Astrocyte (in vitro differentiated cells and primary cell): ENCODE results near the gene NR3C1.

Experiments
- EZH2 ChIP-seq: IDR thresholded peaks from 2 replicates; pipeline ENCODE4 v1.6.1; 2012; ENCODE audit warnings: mild to moderate bottlenecking, low read length, inconsistent platforms; ENCODE audit not compliant: insufficient read depth
- TF ChIP-seq, protein P1 (sequence below): IDR thresholded peaks from 2 replicates; pipeline ENCODE4 v1.5.1; 2011; ENCODE audit warnings: low read depth, mild to moderate bottlenecking, inconsistent platforms, low read length, moderate library complexity; ENCODE audit not compliant: insufficient read depth

DNA sequence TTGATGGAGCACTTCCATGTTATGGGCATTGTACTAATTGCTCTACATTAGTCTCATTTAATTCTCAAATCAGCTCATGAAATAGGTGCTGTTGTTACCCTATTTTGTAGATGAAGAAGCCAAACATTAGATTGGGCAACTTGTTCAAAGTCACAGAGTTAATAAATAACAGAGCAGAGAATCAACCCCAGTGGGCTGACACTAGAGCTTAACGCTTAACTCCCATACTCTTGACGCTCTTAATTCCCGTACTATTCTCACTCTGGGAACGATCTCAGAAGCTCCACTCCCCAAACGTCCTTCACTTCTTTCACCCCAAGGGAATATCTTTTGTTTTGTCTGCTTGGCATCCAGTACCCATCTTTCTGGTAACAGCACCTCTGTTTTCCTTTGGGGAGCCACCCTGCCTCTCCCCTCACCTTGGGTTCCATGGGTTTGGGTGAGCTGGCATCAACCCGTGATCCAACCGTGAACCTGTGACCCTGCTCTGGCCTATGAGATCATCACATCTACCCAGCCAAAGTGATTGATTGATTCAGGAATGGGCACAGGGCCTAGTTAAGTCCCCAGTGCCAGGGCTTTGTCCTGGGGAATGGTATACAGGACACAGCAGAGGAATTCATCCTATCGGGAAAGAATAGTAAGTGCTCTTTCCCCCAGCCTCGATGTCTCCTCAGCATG is 169.2 kb downstream of the NR3C1 start:
- TF ChIP-seq, protein P1, sequence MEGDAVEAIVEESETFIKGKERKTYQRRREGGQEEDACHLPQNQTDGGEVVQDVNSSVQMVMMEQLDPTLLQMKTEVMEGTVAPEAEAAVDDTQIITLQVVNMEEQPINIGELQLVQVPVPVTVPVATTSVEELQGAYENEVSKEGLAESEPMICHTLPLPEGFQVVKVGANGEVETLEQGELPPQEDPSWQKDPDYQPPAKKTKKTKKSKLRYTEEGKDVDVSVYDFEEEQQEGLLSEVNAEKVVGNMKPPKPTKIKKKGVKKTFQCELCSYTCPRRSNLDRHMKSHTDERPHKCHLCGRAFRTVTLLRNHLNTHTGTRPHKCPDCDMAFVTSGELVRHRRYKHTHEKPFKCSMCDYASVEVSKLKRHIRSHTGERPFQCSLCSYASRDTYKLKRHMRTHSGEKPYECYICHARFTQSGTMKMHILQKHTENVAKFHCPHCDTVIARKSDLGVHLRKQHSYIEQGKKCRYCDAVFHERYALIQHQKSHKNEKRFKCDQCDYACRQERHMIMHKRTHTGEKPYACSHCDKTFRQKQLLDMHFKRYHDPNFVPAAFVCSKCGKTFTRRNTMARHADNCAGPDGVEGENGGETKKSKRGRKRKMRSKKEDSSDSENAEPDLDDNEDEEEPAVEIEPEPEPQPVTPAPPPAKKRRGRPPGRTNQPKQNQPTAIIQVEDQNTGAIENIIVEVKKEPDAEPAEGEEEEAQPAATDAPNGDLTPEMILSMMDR: no peak
- no peak for TF ChIP-seq EZH2
